HepG2 (cell line): ENCODE results near the gene GNG7. TPM values are rescaled to one million over a fixed set of nuclear protein-coding genes. Genes with fewer than 3 reads are reported as not detected.
A peak's percentile ranks its signal among the peaks of the same experiment; 100 is the strongest.

Experiments used
- ATM ChIP-seq: fragments of 450-650 bp; IDR thresholded peaks from 2 replicates; pipeline ENCODE4 v1.7.1; 2017; ENCODE audit warnings: mild to moderate bottlenecking, borderline replicate concordance
- EP300 ChIP-seq, 3 experiments: sonication (generic) in 1 of 3; formaldehyde crosslinking in 1 of 3; IDR thresholded peaks; 2 replicates each; pipeline versions ENCODE4 v1.5.1 to v1.6.1; 2011 to 2020; ENCODE audit warnings: low read depth in 2 of 3, low read length in 2 of 3, borderline replicate concordance in 1 of 3, improper control_type of control experiment in 1 of 3, mild to moderate bottlenecking in 1 of 3, missing genetic modification reagents in 1 of 3, moderate library complexity in 1 of 3
- FOSL2 ChIP-seq: sonication (generic); formaldehyde crosslinking; IDR thresholded peaks from 2 replicates; pipeline ENCODE4 v1.4.0; 2020; ENCODE audit warnings: missing genetic modification reagents
- GATAD2A ChIP-seq: IDR thresholded peaks from 2 replicates; pipeline ENCODE4 v1.6.1; 2016
- HMG20A ChIP-seq: IDR thresholded peaks from 2 replicates; pipeline ENCODE4 v1.6.1; 2016; ENCODE audit warnings: borderline replicate concordance
- ISL2 ChIP-seq: sonication (generic); formaldehyde crosslinking; IDR thresholded peaks from 2 replicates; pipeline ENCODE4 v1.5.0; 2020; ENCODE audit warnings: missing genetic modification reagents
- LCORL ChIP-seq, 2 experiments: fragments of 450-650 bp in 1 of 2; sonication (generic) in 1 of 2; formaldehyde crosslinking in 1 of 2; IDR thresholded peaks; 2 replicates each; pipeline versions ENCODE4 v1.5.0 to v1.6.1; 2017 to 2020; ENCODE audit warnings: antibody characterized with exemption in 1 of 2, missing genetic modification reagents in 1 of 2
- ZFP90 ChIP-seq: sonication (generic); formaldehyde crosslinking; IDR thresholded peaks from 2 replicates; pipeline ENCODE4 v1.8.0; 2022; ENCODE audit warnings: missing genetic modification reagents, mild to moderate bottlenecking, inconsistent platforms, borderline replicate concordance
- polyA plus RNA-seq, 8 experiments: library from polyadenylated mRNA; depleted of rRNA in 3 of 8; stranded (reverse) in 7 of 8; unstranded in 1 of 8; fragments of >200 nt; fragmentation: Illumina TruSeq in 4 of 8; extraction: Trizol in 4 of 8; gene quantifications; 2 replicates each; pipeline versions ENCODE4 v1.2.1 to v1.2.3, GENCODE V29; 2011 to 2016; ENCODE audit warnings: low read depth in 4 of 8, missing spikeins in 1 of 8, mixed read lengths in 1 of 8; ENCODE audit not compliant: insufficient read depth in 1 of 8
- total RNA-seq, 5 experiments: library from RNA; depleted of rRNA; stranded (reverse); fragments of >200 nt; fragmentation: Illumina TruSeq; extraction: Trizol; gene quantifications; 2 replicates each; pipeline ENCODE4 v1.2.3, GENCODE V29; 2016; ENCODE audit warnings: low read depth in 1 of 5
- TF ChIP-seq, protein P1 (sequence below): sonication (generic); formaldehyde crosslinking; IDR thresholded peaks from 2 replicates; pipeline ENCODE4 v1.9.0; 2022; ENCODE audit warnings: low read depth, missing genetic modification reagents
- TF ChIP-seq, protein P2 (sequence below): fragments of 450-650 bp; IDR thresholded peaks from 2 replicates; pipeline ENCODE4 v1.6.1; 2017; ENCODE audit warnings: mild to moderate bottlenecking

Gene GNG7
- total and polyA plus RNA-seq, 2 of the 13 experiments (the other 11 are each of a cell fraction or from before 2014, with no cell fraction given): 1.4 to 3.3 TPM

DNA sequence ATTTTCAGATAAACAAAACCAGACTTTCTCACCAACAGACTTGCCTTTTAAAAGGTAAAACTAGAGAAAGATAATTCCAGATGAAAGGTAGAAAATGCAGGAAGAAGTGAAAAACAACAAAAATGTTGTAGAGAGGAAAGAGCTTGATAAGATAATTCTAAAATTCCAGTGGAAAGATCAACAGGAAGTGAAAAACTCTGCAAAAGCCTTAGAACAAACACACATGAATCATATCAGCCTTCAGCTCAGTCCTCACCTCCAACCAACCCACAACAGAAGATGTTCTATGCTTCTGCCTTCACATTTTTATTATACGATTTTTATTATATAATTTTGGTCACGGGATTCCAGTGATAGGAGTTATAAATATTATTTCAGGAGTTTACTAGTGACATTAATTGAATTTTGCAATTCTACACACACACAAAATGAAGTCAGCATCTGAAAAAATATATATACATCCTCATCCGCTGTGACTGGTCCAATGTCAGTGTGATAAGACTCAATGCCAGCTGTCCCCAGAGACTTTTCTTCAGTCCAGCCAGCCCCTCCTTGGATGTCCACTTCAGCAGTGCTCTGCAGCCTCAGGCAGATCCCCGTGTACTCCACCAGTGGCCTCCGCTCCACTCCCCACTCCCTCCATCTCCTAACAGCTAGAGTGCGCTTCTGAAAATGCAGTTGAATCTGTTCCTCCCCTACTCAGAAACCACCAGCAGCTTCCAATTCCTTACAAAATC, 168.6 kb downstream of the GNG7 start (continued):
- TF ChIP-seq LCORL (IDR thresholded peaks at IDR 0.05): no peak
- 0 out of 2 replicates have a peak, but pooled peaks have one; percentile 24 for TF ChIP-seq LCORL (CRISPR knock-in tag; IDR thresholded peaks at IDR 0.05)
- TF ChIP-seq ISL2 (CRISPR knock-in tag): no peak
- TF ChIP-seq ZFP90 (CRISPR knock-in tag): no peak
- peak; percentile 32; the same call in 1 of the 2 replicates for TF ChIP-seq HMG20A (CRISPR knock-in tag)
- TF ChIP-seq, protein P1, sequence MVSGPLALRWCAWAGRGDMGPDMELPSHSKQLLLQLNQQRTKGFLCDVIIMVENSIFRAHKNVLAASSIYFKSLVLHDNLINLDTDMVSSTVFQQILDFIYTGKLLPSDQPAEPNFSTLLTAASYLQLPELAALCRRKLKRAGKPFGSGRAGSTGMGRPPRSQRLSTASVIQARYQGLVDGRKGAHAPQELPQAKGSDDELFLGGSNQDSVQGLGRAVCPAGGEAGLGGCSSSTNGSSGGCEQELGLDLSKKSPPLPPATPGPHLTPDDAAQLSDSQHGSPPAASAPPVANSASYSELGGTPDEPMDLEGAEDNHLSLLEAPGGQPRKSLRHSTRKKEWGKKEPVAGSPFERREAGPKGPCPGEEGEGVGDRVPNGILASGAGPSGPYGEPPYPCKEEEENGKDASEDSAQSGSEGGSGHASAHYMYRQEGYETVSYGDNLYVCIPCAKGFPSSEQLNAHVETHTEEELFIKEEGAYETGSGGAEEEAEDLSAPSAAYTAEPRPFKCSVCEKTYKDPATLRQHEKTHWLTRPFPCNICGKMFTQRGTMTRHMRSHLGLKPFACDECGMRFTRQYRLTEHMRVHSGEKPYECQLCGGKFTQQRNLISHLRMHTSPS: no peak
- TF ChIP-seq GATAD2A (CRISPR knock-in tag): peak; percentile 36; the same call in 1 of the 2 replicates
- TF ChIP-seq FOSL2 (CRISPR knock-in tag): peak; percentile 46; the same call in 1 of the 2 replicates
- TF ChIP-seq, protein P2, sequence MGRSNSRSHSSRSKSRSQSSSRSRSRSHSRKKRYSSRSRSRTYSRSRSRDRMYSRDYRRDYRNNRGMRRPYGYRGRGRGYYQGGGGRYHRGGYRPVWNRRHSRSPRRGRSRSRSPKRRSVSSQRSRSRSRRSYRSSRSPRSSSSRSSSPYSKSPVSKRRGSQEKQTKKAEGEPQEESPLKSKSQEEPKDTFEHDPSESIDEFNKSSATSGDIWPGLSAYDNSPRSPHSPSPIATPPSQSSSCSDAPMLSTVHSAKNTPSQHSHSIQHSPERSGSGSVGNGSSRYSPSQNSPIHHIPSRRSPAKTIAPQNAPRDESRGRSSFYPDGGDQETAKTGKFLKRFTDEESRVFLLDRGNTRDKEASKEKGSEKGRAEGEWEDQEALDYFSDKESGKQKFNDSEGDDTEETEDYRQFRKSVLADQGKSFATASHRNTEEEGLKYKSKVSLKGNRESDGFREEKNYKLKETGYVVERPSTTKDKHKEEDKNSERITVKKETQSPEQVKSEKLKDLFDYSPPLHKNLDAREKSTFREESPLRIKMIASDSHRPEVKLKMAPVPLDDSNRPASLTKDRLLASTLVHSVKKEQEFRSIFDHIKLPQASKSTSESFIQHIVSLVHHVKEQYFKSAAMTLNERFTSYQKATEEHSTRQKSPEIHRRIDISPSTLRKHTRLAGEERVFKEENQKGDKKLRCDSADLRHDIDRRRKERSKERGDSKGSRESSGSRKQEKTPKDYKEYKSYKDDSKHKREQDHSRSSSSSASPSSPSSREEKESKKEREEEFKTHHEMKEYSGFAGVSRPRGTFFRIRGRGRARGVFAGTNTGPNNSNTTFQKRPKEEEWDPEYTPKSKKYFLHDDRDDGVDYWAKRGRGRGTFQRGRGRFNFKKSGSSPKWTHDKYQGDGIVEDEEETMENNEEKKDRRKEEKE: no peak
- peak in 1 of 2 experiments; percentile 60; a peak in 1 of 4 replicates for TF ChIP-seq EP300 (IDR thresholded peaks at IDR 0.05; ENCODE audit: low read depth in 2 of 2, low read length in 2 of 2)
- no peak for TF ChIP-seq EP300 (CRISPR knock-in tag; IDR thresholded peaks at IDR 0.05; ENCODE audit: borderline replicate concordance)
- no peak for TF ChIP-seq ATM
- TF ChIP-seq, all 625 proteins: peak for 17
